LNCaP clone FGC (cell line): Measurements from ENCODE around the gene COL6A3.

Source experiments
- DNase-seq: peaks from one replicate; pipeline ENCODE4 v3.0.0-alpha.2; 2011; ENCODE audit warnings: low read depth
- H3K4me3 ChIP-seq: 2 replicates; pipeline ENCODE4 v1.5.1; 2011; ENCODE audit warnings: mild to moderate bottlenecking, low read depth, low read length, control low read depth
- TF ChIP-seq, protein P1 (sequence below): IDR thresholded peaks from 2 replicates; pipeline ENCODE4 v1.5.1; 2012; ENCODE audit warnings: mild to moderate bottlenecking; ENCODE audit not compliant: control insufficient read depth, insufficient read depth; ENCODE audit errors: extremely low read depth

Gene COL6A3

GRCh38 chr2:237407700-237408099 lies 6.3 kb downstream of the COL6A3 start:
- TF ChIP-seq, protein P1, sequence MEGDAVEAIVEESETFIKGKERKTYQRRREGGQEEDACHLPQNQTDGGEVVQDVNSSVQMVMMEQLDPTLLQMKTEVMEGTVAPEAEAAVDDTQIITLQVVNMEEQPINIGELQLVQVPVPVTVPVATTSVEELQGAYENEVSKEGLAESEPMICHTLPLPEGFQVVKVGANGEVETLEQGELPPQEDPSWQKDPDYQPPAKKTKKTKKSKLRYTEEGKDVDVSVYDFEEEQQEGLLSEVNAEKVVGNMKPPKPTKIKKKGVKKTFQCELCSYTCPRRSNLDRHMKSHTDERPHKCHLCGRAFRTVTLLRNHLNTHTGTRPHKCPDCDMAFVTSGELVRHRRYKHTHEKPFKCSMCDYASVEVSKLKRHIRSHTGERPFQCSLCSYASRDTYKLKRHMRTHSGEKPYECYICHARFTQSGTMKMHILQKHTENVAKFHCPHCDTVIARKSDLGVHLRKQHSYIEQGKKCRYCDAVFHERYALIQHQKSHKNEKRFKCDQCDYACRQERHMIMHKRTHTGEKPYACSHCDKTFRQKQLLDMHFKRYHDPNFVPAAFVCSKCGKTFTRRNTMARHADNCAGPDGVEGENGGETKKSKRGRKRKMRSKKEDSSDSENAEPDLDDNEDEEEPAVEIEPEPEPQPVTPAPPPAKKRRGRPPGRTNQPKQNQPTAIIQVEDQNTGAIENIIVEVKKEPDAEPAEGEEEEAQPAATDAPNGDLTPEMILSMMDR, result no peak
- no peak overlapping the region for H3K4me3 ChIP-seq
- DNase-seq, result no peak

- no peak overlapping the region for H3K4me3 ChIP-seq
- no peak for DNase-seq
- TF ChIP-seq, protein P1, result no peak
Observed at GRCh38 chr2:237406371-237406895, 7.5 kb downstream of the COL6A3 start.

- no peak overlapping the region for H3K4me3 ChIP-seq
- TF ChIP-seq, protein P1, result no peak
- DNase-seq, result no peak
Observed at GRCh38 chr2:237405605-237406004, 8.4 kb downstream of the COL6A3 start.

- TF ChIP-seq, protein P1, result no peak
- H3K4me3 ChIP-seq, result no peak overlapping the region
- no peak for DNase-seq
Observed at GRCh38 chr2:237405006-237405559, 8.9 kb downstream of the COL6A3 start.

GRCh38 chr2:237404413-237404812 lies 9.6 kb downstream of the COL6A3 start:
- no peak for DNase-seq
- TF ChIP-seq, protein P1, result no peak

GRCh38 chr2:237403024-237403882 lies 10.7 kb downstream of the COL6A3 start:
- H3K4me3 ChIP-seq, result no peak overlapping the region
- TF ChIP-seq, protein P1, result no peak
- no peak for DNase-seq

More at GRCh38 chr2:237404413-237404812, 9.6 kb downstream of the COL6A3 start:
- H3K4me3 ChIP-seq, result no peak overlapping the region

DNA sequence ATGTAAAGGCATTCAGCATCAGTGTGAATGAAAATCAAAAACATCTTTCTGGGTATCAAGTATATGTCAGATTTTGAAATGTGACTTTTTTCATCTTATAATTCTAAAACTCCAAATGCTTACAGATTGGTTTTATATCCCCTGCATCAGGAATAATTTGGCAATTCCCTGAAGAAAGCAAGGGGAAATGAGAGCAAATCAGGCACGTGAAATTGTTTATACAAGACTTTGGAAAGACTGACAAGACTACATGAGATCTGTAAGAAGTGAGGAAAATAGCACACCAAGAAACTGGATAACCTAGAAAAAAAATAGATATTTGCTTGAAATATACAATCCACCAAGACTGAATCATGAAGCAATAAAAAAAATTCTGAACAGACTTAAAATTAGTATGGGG lies 13.8 kb downstream of the COL6A3 start:
- H3K4me3 ChIP-seq, result no peak overlapping the region
- TF ChIP-seq, protein P1, result no peak
- DNase-seq, result no peak
